Measurements from ENCODE around the gene PLCL2.

- TF ChIP-seq CTCF (IDR thresholded peaks at IDR 0.05) (no peak), POLR2A (IDR thresholded peaks at IDR 0.05) (no peak)
Observed at GRCh38 chr3:17092583-17092933, 207.8 kb downstream of the PLCL2 start.
